Gastrocnemius medialis (tissue), 4 donors: Measurements from ENCODE around the gene CDK14.

Experiments used
- CTCF ChIP-seq, 5 experiments: fragments of 450-650 bp in 3 of 5; fragments of 200-600 bp in 2 of 5; sonication (generic) in 2 of 5; IDR thresholded peaks in 4 of 5; conservative IDR thresholded peaks in 1 of 5; 1 replicate in 4 of 5; 2 replicates in 1 of 5; pipeline ENCODE4 v1.5.1; 2016 to 2019; ENCODE audit warnings: antibody characterized with exemption in 5 of 5, mild to moderate bottlenecking in 3 of 5, moderate library complexity in 3 of 5
- POLR2A ChIP-seq, 2 donors: fragments of 450-650 bp; IDR thresholded peaks; one replicate each; pipeline ENCODE4 v1.6.1; 2017; ENCODE audit warnings: antibody characterized with exemption in 2 of 2, mild to moderate bottlenecking in 2 of 2, moderate library complexity in 2 of 2

DNA sequence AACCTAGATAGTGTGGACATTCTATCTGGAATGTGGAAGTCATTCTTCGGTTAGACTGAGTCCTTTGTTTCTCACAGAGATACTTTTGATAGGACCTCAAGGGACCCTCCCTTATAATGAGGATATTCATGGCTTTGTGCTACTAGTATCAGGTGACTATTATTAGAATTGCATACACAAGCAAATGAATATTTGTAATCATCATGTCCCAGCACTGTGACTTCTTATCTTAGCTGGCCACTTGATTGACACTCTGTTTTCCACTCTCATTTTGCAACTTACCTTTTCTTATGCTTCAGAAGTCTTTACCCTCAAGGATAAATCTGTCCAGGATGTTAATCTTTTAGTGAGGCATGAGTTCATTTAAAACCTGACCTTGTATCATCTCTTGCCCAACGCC lies 399.9 kb downstream of the CDK14 start:
- TF ChIP-seq POLR2A (IDR thresholded peaks at IDR 0.05) (no peak), CTCF (IDR thresholded peaks at IDR 0.05 in 4 of 5, conservative IDR thresholded peaks at IDR 0.05 in 1 of 5) (no peak)
